Measurements from ENCODE around the gene USP5.
"Not testable (repeated sequence)": the region's sequence is repeated elsewhere in the genome, so short reads cannot be mapped to it uniquely, and the experiment has no call there.

Gene USP5

DNA sequence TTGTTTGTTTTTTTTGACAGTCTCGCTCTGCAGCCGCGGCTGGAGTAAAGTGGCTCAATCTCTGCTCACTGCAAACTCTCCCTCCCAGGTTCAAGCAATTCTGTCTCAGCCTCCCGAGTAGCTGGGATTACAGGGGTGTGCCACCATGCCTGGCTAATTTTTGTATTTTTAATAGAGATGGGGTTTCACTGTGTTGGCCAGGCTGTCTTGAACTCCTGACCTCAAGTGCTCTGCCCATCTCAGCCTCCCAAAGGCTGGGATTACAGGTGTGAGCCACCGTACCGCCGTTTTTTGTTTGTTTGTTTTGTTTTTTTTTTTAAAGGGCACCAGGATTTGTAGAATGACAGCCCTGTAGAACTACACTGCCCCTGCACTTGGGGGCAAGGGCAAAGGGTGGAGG, 36.8 kb downstream of the USP5 start:
- not testable (repeated sequence) for DNase-seq (ENCODE audit: low read depth)

DNA sequence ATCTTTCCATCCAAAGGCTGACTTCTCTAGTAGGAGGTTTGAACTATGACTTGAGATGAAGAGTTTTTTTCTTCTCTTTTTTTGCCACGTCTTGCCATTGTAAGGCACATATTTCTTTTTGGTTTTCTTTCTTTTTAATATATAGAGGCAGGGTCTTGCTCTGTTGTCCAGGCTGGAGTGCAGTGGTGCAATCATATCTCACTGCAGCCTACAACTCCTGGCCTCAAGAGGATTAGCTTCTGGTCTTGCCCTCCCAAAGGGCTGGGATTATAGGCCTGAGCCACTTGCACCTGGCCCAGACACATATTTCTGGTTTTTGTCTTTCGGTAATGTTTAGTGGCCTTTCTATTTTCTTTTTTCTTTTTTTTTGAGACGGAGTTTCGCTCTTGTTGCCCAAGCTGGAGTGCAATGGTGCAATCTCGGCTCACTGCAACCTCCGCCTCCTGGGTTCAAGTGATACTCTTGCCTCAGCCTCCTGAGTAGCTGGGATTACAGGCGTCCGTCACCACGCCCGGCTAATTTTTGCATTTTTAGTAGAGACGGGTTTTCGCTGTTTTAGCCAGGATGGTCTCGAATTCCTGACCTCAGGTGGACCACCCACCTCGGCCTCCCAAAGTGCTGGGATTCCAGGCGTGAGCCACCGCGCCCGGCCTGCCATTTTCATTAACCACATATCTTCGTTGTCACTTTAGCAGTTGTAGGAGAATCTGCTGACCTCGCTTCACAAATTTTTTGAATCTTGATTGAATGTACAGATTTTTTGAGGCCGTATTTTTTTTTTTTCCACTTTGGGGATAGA, 38.0 kb downstream of the USP5 start:
- not testable (repeated sequence) for DNase-seq (ENCODE audit: low read depth)

DNA sequence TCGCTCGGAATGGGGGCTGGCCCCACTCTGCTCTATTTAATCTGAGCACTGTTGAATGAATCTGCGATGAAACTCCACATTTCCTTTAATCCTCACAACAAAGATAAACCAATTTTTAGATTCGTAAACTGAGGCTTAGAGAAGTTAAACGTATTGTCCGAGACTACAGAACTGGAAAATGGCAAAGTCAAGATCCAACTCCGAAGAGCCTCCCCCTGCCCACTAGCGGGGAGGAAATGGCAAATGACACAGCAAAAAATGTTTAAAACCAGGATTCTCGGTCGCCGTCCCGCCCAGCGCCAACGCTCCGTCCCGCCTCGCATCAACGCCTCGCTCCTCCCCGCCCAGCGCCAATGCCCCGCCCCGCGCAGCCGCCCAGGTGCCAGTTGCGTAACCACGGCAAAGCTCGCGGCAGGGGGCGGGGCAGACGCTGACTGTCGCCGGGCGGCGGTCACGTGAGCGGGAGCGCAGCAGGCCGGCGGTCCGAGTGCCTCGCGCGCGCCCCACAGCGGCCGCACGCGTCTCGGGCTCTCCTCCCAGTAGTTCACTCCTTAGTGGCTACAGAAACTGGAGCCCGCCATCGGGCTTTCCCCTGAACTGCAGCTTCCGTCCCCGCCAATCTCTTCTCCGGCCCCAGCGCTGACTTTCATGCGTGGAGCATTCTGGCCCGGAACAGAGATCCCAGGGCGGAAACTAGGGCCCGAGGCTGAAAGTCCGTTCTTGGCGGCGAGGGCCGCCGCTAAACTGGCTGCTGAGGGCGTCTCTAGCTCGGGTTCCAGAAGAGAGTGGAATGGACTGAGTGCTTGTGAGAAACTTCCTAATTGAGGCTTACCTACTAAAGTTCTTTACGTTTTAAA, 39.1 kb downstream of the USP5 start:
- peak; percentile 99 for DNase-seq (ENCODE audit: low read depth)

DNA sequence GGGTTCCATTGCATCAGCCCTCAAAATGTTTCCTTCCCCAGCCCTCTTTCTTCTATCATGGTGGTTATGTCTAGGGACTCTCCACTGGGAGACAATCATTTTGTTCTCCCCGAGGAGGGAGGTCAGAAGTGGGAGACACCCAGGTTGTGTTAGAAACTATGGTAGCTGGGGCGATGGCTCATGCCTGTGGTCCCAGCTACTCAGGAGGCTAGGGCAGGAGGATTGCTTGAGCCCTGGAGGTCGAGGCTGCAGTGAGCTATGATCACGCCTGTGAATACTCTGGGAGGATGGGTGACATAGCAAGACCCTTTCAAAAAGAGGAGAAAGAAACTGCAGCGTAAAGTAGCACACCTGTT, 39.7 kb downstream of the USP5 start:
- DNase-seq (ENCODE audit: low read depth): no peak

DNA sequence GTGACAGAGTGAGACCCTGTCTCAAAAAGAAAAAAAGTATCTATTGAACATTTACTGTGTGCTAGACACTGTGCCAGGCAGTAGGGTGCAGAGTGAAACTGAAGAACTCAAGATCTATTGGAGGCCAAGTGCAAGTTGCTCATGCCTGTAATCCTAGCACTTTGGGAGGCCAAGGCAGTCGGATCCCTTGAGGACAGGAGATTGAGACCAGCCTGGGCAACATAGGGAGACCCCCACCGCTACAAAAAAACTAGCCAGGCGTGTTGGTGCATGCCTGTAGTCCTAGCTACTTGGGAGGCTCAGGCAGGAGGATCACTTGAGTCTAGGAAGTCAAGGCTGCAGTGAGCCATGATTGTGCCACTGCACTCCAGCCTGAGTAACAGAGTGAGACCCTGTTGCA, 40.7 kb downstream of the USP5 start:
- DNase-seq (ENCODE audit: low read depth): not testable (repeated sequence)

DNA sequence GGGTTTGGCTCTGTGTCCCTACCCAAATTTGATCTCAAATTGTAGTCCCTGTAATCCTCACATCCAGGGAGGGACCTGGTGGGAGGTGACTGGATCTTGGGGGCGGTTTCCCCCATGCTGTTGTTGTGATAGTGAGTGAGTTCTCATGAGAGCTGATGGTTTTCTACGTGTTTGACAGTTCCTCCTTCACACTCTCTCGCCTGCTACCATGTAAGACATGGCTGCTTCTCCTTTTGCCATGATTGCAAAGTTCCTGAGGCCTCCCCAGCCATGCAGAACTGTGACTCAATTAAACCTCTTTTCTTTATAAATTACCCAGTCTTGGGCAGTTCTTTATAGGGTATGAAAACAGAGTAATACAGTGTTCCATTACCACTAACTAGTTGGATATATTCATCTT, 42.4 kb downstream of the USP5 start:
- no peak for DNase-seq (ENCODE audit: low read depth)

- no peak for DNase-seq (ENCODE audit: low read depth)
These were observed 45.0 kb downstream of the USP5 start for GRCh38 chr12:6896846-6897435.

DNA sequence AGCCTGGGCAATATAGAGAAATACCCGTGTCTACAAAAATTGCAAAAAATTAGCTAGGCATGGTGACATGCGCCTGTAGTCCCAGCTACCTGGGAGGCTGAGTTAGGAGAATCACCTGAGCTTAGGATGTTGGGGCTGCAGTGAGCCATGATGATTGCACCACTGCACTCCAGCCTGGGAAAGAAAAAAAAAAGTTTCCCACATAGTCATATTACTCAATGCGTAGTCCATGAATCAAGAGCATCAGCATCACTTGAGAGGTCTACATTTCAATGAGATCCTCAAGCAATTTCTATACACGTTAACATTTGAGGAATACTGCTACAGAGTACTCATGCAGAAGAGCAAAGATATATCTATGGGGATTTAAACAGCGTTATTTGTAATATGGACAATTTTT, 47.5 kb downstream of the USP5 start:
- no peak for DNase-seq (ENCODE audit: low read depth)

DNA sequence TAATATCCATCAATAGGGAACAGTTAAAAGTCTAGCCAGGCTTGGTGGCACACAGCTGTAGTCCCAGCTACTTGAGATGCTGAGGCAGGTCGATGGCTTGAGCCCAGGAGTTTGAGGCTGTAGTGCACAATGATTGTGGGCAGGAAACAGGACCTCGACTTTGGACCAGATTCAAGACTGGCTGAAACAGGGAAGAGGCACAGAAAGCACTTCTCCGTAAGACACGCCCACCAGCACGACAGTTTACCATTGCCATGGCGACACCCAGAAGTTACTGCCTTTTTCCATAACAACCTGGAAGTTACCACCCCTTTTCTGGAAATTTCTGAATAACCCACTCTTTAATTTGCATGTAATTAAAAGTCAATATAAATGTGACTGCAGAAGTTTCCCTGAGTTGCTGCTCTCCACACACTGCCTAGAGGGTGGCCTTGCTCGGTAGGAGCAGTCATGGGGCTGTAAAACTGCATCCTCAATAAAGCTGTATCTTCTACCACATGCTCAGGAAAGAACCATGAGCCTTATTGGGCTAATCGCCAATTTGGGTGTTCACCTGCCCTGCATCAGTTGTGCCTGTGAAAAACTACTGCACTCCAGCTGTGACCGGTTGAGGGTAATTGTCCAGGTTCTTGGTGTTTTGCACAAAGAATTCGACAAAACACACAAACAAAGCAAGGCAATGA, 48.0 kb downstream of the USP5 start:
- DNase-seq (ENCODE audit: low read depth): no peak

GRCh38 chr12:6902448-6902847, 50.5 kb downstream of the USP5 start:
- no peak for DNase-seq (ENCODE audit: low read depth)

- DNase-seq (ENCODE audit: low read depth): no peak
These were observed 51.8 kb downstream of the USP5 start for GRCh38 chr12:6903722-6904121.

DNA sequence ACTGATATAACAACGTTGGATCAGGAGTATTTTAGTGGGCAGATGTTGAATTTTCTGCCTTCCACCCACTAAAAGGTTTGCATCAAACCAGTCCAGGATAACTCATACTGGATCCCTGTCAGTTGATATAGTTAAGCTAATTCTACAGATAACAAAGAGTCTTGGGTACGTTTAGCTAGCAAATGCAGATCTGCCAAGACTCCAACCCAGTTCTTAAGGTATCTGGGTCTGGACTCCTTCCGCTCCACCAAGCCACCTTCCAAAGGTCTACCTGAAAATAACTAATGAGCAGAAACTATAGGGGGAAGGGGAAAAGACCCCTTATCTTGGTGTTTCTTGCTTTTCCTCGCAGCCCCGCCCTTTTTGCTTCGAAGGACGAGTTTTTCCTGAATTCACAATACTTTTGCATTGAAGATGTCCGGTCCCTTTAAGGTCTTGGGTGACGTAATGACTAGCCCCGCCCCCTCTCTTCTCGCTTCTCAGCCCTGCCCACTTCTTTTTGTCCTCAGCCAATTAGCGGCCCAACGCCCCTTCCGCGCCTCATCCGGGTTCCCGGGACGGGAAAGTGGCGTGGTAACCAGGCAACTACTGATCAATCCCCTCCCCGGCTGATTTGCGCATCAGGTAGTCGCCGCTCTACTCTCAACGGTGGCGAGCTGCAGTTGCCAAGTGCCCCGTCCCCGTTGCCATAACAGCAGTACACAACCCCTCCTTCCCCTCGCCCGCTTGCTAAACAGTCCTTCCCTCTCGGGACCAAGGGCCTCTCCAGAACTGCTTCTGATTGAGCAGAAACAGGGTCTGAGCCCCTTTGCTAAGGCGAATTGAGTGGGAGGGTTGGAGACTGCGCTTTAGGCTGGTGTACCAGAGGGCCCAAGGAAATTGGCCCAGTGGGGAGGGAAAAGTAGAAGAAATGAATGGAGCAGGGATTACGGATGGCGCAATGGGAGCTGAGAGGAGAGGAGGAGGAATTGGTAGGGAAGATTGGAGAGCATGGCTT, 52.6 kb downstream of the USP5 start, which contains the start of gene LRRC23:
Gene LRRC23, plus strand, starts transcription at position 543 of the 997 bp plus-strand sequence. CDS start 812 bp downstream, outside the sequence.
- peak; percentile 96 for DNase-seq (ENCODE audit: low read depth)

GRCh38 chr12:6905414-6906040, 53.6 kb downstream of the USP5 start:
- DNase-seq (ENCODE audit: low read depth): no peak

DNA sequence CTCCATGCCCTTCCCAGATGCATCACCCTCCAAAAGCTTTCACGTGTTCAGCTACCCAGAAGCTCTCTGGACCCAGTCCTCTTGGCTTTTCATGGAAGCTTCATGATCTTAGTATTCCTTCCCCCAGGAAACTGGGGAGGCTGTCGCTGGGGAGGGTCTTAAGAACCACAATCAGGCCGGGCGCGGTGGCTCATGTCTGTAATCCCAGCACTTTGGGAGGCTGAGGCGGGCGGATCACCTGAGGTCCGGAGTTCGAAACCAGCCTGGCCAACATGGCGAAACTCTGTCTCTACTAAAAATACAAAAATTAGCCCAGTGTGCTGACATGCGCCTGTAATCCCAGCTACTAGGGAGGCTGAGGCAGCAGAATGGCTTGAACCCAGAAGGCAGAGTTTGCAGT, 56.2 kb downstream of the USP5 start:
- not testable (repeated sequence) for DNase-seq (ENCODE audit: low read depth)

DNA sequence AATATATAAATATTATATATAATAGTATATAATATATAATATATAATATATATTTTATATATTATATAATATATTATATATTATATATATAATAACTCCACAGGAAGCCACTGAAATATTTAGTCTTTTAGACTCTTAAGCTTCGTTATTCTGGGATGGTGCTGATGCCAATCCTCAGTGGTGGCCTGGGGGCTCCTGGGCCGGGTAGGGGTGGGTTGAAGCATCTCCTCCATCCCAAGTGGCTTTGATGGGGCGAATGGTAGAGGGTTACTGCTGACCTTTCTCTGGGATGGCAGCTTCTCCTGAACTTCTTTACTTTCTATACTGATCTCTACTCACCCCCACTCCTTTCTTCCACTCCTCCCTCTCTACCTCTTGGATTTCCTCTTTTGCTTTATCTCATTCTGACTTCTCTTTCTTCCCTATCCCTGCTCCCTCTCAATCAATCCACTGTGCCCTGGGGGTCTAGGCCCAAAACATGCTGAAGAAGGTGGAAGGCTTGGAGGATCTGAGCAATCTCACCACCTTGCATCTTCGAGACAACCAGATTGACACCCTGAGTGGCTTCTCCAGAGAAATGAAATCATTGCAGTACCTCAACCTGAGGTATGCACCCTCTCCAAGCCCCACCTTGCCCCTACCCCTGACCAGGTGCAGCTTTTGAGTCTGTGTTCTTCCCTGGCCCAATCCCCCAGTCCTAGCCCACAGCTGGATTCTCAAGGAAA, 57.6 kb downstream of the USP5 start:
- no peak for DNase-seq (ENCODE audit: low read depth)

DNA sequence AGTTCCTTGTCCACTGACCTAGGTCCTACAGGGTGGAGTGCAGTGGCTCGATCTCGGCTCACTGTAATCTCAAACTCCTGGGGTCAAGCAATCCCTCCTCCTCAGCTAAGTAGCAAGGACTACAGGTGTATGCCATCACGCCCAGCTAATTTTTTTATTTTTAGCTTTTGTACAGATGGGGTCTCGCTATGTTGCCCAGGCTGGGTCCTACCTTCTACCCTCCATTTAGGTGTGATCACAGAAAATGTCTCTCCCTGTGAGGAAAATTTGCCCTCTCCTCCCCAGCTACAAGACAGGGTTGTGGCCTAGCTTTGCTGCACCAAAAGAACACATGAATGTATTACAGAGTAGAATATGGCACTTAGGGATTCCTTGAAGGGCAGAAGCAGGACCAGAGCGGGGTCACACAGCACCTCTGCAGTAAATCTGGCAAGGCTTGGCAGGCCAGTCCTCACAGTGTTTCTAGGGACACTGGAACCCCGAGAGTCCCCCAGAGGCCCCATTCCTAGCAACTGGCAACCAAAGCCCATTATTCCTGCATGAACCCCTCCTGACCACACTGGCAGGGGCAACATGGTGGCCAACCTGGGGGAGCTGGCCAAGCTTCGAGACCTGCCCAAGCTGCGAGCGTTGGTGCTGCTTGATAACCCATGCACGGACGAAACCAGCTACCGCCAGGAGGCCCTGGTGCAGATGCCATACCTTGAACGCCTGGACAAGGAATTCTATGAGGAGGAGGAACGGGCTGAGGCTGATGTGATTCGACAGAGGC, 60.4 kb downstream of the USP5 start:
- no peak for DNase-seq (ENCODE audit: low read depth)

- peak; percentile 78 for DNase-seq (ENCODE audit: low read depth)
These were observed 62.4 kb downstream of the USP5 start, which contains the start of gene ENO2 for GRCh38 chr12:6914246-6914946. Gene ENO2, plus strand, starts transcription at chr12:6914580. Its CDS starts 1,253 bp downstream, at chr12:6915833.

All from activated T-helper 9 cell treated with anti-CD3 and anti-CD28 coated beads, Interleukin-2, amount 50 U/mL, for 16 hours (primary cell).